Coronary artery (tissue), 2 donors: Measurements from ENCODE around the gene CYP4F22.

Experiments used
- DNase-seq: peaks from one replicate; pipeline ENCODE4 v3.0.0-alpha.2; 2017; ENCODE audit warnings: low spot score
- H3K27ac ChIP-seq, 2 donors: fragments of 200-600 bp; sonication (generic); one replicate each; pipeline ENCODE4 v1.5.1; 2016 to 2019
- H3K4me3 ChIP-seq: fragments of 200-600 bp; sonication (generic); 2 replicates; pipeline ENCODE4 v1.5.1; 2016; ENCODE audit warnings: mild to moderate bottlenecking, moderate library complexity
- CTCF ChIP-seq: fragments of 200-600 bp; sonication (generic); IDR thresholded peaks from one replicate; pipeline ENCODE4 v1.5.1; 2019; ENCODE audit warnings: antibody characterized with exemption

CYP4F22 gene

GRCh38 chr19:15540435-15540834, 32.1 kb downstream of the CYP4F22 start:
- TF ChIP-seq CTCF, result no peak
- H3K4me3 ChIP-seq, result no peak overlapping the region
- H3K27ac ChIP-seq, result no peak overlapping the region
- DNase-seq, result no peak

- TF ChIP-seq CTCF, result no peak
- DNase-seq, result no peak
- H3K27ac ChIP-seq, result no peak overlapping the region
- H3K4me3 ChIP-seq, result no peak overlapping the region
These were observed 36.0 kb downstream of the CYP4F22 start for GRCh38 chr19:15544283-15544682.

GRCh38 chr19:15544970-15545369, 36.6 kb downstream of the CYP4F22 start:
- Histone ChIP-seq H3K27ac (no peak overlapping the region), H3K4me3 (no peak overlapping the region)
- no peak for DNase-seq
- no peak for TF ChIP-seq CTCF

- Histone ChIP-seq H3K27ac (no peak overlapping the region), H3K4me3 (no peak overlapping the region)
- no peak for TF ChIP-seq CTCF
- no peak for DNase-seq
These were observed 40.3 kb downstream of the CYP4F22 start for GRCh38 chr19:15548648-15549047.

- DNase-seq, result no peak
- Histone ChIP-seq H3K4me3 (no peak overlapping the region), H3K27ac (no peak overlapping the region)
- TF ChIP-seq CTCF, result no peak
These were observed 41.3 kb downstream of the CYP4F22 start for GRCh38 chr19:15549581-15549980.

- no peak for DNase-seq
- no peak overlapping the region for H3K27ac ChIP-seq
- no peak overlapping the region for H3K4me3 ChIP-seq
- no peak for TF ChIP-seq CTCF
These were observed 41.9 kb downstream of the CYP4F22 start for GRCh38 chr19:15550273-15550672.

- Histone ChIP-seq H3K4me3 (peak overlapping the region; percentile 63), H3K27ac (no peak overlapping the region)
- TF ChIP-seq CTCF, result no peak
- no peak for DNase-seq
These were observed 42.6 kb downstream of the CYP4F22 start for GRCh38 chr19:15550929-15551292.
